C4-2B (cell line): ENCODE data around the gene FOXP1.

Source experiments
- ZFX ChIP-seq: fragments of 450-650 bp; IDR thresholded peaks from 2 replicates; pipeline ENCODE4 v1.6.1; 2017
- TF ChIP-seq, protein P1 (sequence below): fragments of 450-650 bp; conservative IDR thresholded peaks from 2 replicates; pipeline ENCODE4 v1.5.1; 2017; ENCODE audit warnings: mild to moderate bottlenecking

DNA sequence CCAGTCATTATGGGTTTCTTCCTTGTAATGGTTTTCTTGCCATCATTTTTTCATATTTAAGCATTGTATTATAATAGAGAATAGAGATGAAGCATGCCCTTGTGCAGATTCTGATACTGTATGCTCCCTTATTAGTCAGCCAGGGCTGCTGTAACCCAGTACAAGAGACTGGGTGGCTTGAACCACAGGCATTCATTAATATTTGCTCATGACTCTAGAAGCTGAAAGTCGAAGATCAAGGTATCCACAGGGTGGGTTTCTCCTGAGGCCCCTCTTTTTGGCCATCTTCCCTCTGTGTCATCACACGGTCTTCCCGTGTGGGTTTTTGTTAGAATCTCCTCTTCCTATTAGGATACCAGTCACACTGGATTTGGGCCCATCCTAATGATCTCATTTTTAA lies 74.5 kb downstream of the FOXP1 start:
- TF ChIP-seq, protein P1, sequence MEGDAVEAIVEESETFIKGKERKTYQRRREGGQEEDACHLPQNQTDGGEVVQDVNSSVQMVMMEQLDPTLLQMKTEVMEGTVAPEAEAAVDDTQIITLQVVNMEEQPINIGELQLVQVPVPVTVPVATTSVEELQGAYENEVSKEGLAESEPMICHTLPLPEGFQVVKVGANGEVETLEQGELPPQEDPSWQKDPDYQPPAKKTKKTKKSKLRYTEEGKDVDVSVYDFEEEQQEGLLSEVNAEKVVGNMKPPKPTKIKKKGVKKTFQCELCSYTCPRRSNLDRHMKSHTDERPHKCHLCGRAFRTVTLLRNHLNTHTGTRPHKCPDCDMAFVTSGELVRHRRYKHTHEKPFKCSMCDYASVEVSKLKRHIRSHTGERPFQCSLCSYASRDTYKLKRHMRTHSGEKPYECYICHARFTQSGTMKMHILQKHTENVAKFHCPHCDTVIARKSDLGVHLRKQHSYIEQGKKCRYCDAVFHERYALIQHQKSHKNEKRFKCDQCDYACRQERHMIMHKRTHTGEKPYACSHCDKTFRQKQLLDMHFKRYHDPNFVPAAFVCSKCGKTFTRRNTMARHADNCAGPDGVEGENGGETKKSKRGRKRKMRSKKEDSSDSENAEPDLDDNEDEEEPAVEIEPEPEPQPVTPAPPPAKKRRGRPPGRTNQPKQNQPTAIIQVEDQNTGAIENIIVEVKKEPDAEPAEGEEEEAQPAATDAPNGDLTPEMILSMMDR, result no peak
- no peak for TF ChIP-seq ZFX
